Cardiac muscle cell (in vitro differentiated cells and primary cell): Measurements from ENCODE around the gene USP24. TPM values are rescaled to one million over a fixed set of nuclear protein-coding genes. Genes with fewer than 3 reads are reported as not detected.

Experiments used
- DNase-seq, 2 donors: peaks; one replicate each; pipeline versions ENCODE4 v3.0.0 to v3.0.0-alpha.2; 2010 to 2017; ENCODE audit warnings: low read depth in 1 of 2, low spot score in 1 of 2
- H3K27ac ChIP-seq: fragments of 200-600 bp; sonication (generic); 2 replicates; pipeline ENCODE4 v1.5.1; 2016
- H3K27me3 ChIP-seq: fragments of 200-600 bp; sonication (generic); 2 replicates; pipeline ENCODE4 v1.6.0; 2016; ENCODE audit warnings: control low read depth
- H3K36me3 ChIP-seq: fragments of 200-600 bp; sonication (generic); 2 replicates; pipeline ENCODE4 v1.5.1; 2016; ENCODE audit warnings: control low read depth
- H3K4me1 ChIP-seq: fragments of 200-600 bp; sonication (generic); 2 replicates; pipeline ENCODE4 v1.8.1; 2017; ENCODE audit warnings: low read depth, mild to moderate bottlenecking, mixed run types
- H3K4me3 ChIP-seq: fragments of 200-600 bp; sonication (generic); 2 replicates; pipeline ENCODE4 v1.5.1; 2016; ENCODE audit warnings: mild to moderate bottlenecking
- H3K9me3 ChIP-seq: fragments of 200-600 bp; sonication (generic); 2 replicates; pipeline ENCODE4 v1.5.1; 2017; ENCODE audit warnings: low read depth, mild to moderate bottlenecking, control low read depth
- polyA plus RNA-seq: library from polyadenylated mRNA; unstranded; fragments of >200 nt; fragmentation: Nextera tagmentation; extraction: Ambion mirVana; gene quantifications from 2 replicates; pipeline ENCODE4 v1.2.1, GENCODE V29; 2016
- total RNA-seq: library from RNA; depleted of rRNA; stranded (reverse); fragments of >200 nt; gene quantifications from 2 replicates; pipeline ENCODE4 v1.2.3, GENCODE V29; 2016
- TF ChIP-seq, protein P1 (sequence below): IDR thresholded peaks from 2 replicates; pipeline ENCODE4 v1.5.1; 2012; ENCODE audit warnings: low read depth, mild to moderate bottlenecking, low read length

Gene USP24
- total and polyA plus RNA-seq, 2 experiments from 2014 or later: 8.0 to 34.9 TPM

DNA sequence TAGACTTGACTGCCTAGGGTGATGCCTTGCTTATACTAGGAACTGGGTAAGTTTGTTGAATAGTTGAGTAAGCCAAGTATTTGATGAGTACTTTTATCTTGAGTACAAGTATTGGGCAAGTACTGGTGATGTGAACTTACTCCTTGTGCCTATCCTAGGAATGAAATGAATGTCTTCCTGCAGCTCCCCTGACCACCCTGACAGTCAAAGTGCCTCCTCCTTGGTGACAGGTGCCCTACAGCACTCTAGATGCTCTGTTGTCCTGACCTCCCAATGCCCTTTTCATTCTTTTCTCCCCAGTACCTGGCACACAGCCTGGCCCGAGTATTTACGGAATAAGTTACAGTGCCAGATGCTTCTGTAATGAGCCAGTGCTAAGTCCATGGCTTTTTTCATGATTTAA, 150.3 kb downstream of the USP24 start:
- no peaks in the 10 kb centered on the region for H3K4me1 ChIP-seq
- H3K4me3 ChIP-seq: no peak overlapping the region
- H3K9me3 ChIP-seq: no peaks in the 10 kb centered on the region
- TF ChIP-seq, protein P1, sequence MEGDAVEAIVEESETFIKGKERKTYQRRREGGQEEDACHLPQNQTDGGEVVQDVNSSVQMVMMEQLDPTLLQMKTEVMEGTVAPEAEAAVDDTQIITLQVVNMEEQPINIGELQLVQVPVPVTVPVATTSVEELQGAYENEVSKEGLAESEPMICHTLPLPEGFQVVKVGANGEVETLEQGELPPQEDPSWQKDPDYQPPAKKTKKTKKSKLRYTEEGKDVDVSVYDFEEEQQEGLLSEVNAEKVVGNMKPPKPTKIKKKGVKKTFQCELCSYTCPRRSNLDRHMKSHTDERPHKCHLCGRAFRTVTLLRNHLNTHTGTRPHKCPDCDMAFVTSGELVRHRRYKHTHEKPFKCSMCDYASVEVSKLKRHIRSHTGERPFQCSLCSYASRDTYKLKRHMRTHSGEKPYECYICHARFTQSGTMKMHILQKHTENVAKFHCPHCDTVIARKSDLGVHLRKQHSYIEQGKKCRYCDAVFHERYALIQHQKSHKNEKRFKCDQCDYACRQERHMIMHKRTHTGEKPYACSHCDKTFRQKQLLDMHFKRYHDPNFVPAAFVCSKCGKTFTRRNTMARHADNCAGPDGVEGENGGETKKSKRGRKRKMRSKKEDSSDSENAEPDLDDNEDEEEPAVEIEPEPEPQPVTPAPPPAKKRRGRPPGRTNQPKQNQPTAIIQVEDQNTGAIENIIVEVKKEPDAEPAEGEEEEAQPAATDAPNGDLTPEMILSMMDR: no peak
- peak in 1 of 2 donors; percentile 48 for DNase-seq
- H3K27me3 ChIP-seq: no peaks in the 10 kb centered on the region
- H3K27ac ChIP-seq: no peak overlapping the region
- H3K36me3 ChIP-seq: peaks cover 20% of the 10 kb centered on the region

DNA sequence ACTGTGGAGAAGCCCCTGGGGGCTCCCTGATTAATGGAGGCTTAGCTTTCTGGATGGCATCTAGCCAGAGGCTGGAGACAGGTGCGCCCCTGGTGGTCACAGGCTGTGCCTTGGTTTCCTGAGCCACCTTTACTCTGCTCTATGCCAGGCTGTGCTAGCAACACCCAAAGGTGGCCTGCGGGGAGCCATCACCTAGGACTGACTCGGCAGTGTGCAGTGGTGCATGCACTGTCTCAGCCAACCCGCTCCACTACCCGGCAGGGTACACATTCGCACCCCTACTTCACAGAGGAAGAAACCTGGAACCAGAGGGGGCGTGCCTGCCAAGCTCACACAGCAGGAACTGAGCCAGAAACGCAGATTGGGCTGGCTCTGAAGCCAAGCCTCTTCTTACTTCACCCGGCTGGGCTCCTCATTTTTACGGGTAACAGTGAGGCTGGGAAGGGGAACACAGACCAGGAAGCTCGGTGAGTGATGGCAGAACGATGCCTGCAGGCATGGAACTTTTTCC, 151.0 kb downstream of the USP24 start:
- H3K27ac ChIP-seq: no peak overlapping the region
- TF ChIP-seq, protein P1: peak; percentile 37
- H3K36me3 ChIP-seq: peaks cover 18% of the 10 kb centered on the region
- peak in 1 of 2 donors; percentile 30 for DNase-seq
- no peaks in the 10 kb centered on the region for H3K4me1 ChIP-seq
- H3K4me3 ChIP-seq: no peak overlapping the region
- no peaks in the 10 kb centered on the region for H3K27me3 ChIP-seq
- H3K9me3 ChIP-seq: no peaks in the 10 kb centered on the region

DNA sequence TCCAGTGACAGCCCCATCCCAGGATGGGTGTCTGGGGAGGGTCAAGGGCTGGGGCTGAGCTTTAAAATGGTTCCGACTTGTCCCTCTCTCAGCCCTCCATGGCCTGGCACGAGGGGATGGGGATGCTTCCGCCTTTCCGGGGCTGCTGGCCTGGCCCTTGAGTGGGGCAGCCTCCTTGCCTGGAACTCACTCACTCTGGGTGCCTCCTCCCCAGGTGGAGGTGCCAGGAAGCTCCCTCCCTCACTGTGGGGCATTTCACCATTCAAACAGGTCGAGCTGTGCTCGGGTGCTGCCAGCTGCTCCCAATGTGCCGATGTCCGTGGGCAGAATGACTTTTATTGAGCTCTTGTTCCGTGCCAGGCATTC, 151.6 kb downstream of the USP24 start:
- TF ChIP-seq, protein P1: no peak
- Histone ChIP-seq H3K36me3 (peaks cover 13% of the 10 kb centered on the region), H3K9me3 (no peaks in the 10 kb centered on the region), H3K4me3 (no peak overlapping the region), H3K27ac (no peak overlapping the region), H3K27me3 (no peaks in the 10 kb centered on the region), H3K4me1 (no peaks in the 10 kb centered on the region)
- no peak for DNase-seq

DNA sequence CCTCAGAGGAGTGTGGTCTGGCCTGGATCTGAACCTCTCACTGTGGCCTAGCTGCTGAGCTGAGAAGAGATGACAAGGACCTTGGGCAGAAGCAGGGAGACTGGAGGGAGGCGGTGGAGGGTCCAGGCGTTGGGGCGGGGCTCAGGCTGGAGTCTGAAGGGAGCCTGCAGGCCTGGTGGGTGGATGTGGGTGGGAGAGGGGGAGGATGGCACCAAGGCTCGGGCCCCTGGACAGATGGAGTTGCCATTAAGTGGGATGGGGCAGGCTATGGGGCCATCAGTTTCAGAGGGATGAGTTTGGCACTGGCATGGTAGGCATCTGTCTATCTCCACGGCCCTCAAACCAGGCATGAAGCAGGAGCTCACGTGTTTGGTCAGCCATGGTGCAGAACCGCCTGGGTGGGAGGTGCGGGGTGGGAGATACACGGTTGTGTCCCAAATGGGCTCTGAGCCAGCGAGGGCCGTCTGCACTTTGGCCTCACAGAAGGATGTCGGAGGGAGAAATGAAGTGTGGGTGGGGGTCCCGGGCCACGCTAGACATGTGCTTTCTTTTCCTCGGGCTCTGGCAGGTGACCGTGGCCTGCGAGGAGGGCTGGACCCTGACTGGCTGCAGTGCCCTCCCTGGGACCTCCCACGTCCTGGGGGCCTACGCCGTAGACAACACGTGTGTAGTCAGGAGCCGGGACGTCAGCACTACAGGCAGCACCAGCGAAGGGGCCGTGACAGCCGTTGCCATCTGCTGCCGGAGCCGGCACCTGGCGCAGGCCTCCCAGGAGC, 152.2 kb downstream of the USP24 start:
- H3K27me3 ChIP-seq: no peaks in the 10 kb centered on the region
- H3K4me3 ChIP-seq: no peak overlapping the region
- TF ChIP-seq, protein P1: no peak
- H3K36me3 ChIP-seq: peaks cover 7% of the 10 kb centered on the region
- H3K4me1 ChIP-seq: no peaks in the 10 kb centered on the region
- no peak for DNase-seq
- H3K9me3 ChIP-seq: no peaks in the 10 kb centered on the region
- H3K27ac ChIP-seq: no peak overlapping the region

DNA sequence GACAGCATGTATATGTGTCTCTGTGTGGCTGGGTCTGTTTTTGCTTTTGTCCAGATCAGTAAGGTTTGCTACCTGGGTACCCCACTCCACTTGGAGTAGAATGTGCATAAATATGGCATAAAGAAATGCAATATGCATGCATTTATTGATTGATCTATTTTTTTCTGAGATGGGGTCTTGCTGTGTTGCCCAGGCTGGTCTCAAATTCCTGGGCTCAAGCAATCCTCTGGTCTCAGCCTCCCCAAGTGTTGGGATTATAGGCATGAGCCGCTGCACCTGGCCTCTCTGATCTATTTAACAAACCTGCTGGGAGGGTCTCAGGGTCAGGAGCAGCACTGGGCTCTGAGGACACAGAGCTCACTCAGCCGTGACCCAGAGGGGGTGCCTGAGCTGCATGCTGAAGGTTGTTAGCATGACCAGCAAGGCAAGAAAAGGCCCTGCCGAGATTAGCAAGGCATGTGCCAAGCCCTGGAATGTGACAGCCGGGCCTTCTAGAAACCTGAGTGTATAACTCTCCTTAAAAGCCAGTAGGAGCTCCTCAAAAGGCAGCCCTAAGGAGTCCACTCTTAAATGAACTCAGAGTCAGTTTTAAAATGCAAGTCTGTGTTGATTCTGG, 153.3 kb downstream of the USP24 start:
- Histone ChIP-seq H3K27ac (no peak overlapping the region), H3K36me3 (no peaks in the 10 kb centered on the region), H3K4me1 (no peaks in the 10 kb centered on the region), H3K9me3 (no peaks in the 10 kb centered on the region), H3K27me3 (no peaks in the 10 kb centered on the region), H3K4me3 (no peak overlapping the region)
- TF ChIP-seq, protein P1: no peak
- DNase-seq: no peak
